NCI-H1694 (cell line): Measurements from ENCODE around the gene PPP1R7.
"Not testable (repeated sequence)": the region's sequence is repeated elsewhere in the genome, so short reads cannot be mapped to it uniquely, and the experiment has no call there.

Experiments
- DNase-seq: peaks from one replicate; lab custom pipeline; 2025; lab: John Stamatoyannopoulos, UW

PPP1R7 gene, protein sequence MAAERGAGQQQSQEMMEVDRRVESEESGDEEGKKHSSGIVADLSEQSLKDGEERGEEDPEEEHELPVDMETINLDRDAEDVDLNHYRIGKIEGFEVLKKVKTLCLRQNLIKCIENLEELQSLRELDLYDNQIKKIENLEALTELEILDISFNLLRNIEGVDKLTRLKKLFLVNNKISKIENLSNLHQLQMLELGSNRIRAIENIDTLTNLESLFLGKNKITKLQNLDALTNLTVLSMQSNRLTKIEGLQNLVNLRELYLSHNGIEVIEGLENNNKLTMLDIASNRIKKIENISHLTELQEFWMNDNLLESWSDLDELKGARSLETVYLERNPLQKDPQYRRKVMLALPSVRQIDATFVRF

GRCh38 chr2:241149925-241150659, at the start of gene PPP1R7:
Gene PPP1R7, plus strand, starts transcription at chr2:241150467. Its CDS starts 29 bp downstream, at chr2:241150496.
- DNase-seq, result peak; percentile 89

DNA sequence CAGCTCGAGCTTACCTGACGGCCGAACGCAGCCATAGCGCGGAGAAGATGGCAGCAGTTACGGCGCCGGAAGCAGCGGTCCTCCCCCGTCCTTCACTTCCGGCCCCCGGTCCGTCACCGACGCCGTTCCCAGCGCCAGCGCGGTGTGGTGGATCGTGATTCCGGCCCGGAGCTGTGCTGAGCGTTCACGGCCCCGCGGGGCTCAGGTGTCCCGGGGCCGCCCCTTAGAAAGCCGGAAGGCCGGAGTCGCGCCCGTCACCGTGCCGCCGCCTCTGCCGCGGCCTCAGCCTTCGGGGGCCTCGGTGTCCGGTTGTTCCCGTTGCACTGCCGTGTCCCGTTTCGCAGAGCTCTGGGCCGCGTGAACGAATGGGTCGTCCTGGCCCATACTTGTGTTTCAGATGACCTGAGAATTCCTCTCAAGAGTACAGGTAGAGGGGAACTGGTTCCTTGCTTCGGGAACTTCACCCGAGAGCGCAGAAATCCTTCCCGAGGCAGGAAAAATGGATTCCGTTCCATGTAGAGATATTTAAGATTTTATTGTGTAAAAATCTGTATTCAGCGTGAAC, 47.9 kb upstream of the PPP1R7 start, which contains the start of gene MTERF4:
TSS of gene MTERF4 (minus strand) at position 49 of the 565 bp plus-strand sequence. CDS start at position 35, 14 bp downstream.
- peak; percentile 61 for DNase-seq

DNA sequence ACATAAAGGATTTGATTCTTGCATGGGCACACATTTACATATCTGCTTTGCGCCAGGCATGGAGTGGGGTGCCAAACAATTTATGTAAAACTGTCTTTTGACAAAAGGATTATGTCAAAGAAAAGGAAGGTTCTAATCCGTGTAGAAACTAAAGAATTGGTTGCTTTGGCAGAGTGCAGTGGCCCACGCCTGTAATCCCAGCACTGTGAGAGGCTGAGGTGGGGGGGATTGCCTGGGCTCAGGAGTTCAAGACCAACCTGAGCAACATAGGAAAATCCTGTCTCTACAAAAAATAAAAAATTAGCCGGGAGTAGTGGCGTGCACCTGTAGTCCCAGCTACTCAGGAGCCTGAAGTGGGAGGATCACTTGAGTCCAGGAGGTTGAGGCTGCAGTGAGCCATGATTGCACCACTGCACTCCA, 47.1 kb upstream of the PPP1R7 start:
- DNase-seq, result no peak

DNA sequence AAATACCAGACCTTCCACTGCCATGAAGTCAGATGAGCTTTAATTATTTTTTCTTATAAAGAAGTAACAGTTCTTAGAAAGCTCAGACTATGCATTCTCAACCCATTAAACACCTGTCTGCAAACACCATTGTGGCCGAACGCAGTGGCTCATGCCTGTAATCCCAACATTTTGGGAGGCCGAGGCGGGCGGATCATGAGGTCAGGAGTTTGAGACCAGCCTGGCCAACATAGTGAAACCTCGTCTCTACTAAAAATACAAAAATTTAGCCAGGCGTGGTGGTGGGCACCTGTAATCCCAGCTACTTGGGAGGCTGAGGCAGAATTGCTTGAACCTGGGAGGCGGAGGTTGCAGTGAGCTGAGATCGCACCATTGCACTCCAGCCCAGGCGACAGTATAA, 45.7 kb upstream of the PPP1R7 start:
- DNase-seq, result not testable (repeated sequence)

GRCh38 chr2:241105641-241106040, 44.6 kb upstream of the PPP1R7 start:
- DNase-seq, result no peak

DNA sequence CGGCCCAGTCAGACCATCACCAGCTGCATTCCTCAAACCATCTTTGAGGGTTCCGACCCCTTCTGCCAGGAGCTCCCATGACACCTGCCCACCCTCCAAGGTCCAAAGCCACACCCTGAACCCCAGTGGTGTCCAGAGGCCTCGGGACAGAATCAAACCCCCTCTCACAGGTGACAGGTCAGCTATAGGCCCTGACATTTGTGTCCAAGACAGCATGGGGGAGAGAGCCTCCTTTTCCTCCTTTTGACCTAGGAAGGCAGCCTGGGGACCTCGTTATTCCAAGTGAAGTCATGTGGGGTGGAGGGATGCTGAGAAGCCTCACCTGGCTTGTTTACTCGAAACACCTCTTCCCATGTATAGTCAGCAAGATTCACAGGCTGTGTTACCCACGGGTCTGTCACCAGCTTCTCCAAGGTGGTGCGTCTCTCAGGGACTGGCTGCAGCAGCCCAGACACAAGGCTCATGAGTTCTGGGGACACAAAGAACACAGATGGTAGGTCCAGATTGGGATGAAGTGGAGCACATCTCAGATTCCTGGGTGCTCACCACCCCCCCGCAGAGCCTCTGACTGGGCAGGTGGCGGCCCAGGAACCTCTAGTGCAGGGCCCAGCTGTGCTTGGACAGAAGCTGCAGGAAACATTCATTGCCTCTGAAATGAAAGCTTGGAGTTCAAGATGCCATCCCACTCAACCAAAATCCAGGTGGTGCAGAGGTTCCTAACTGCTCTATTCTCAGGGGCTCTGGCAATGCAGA, 43.1 kb upstream of the PPP1R7 start:
- DNase-seq, result no peak

DNA sequence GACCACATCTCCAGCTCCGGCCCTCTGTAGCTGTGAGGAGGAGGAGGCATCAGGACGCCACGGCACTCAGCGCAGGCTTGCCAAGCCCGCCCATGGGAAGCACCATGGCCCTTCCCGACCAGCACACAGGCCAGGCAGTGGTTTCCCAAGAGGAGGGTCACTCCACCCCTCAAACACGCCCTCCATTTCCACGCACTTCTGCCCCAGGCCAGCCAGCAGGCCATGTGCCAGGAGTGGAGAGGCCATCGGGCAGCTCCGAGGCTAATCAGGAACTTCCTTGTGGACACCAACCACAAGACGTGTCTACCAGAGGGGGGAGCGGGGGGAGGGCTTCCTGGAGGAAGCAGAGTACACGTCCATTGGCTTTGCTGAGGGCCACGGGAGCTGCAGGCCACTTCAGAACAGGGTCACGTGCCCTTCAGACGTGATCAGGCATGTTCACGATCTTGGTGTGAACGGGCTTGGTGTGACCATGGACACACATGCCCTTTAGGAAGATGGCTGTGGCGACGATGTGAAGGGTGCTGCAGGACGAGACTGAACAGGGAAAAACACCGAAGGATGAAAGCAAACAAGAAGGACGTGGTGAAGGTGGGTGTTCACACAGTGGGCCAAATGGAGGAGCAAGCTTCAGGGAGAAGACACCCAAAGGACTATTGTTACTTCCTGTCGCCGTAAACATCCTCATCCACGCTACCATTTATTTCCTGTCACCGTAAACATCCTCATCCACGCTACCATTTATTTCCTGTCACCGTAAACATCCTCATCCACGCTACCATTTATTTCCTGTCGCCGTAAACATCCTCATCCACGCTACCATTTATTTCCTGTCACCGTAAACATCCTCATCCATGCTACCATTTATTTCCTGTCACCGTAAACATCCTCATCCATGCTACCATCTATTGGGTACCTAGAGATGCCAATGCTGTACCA, 41.7 kb upstream of the PPP1R7 start:
- no peak for DNase-seq

- DNase-seq, result no peak
Observed at GRCh38 chr2:241109210-241110088, 40.8 kb upstream of the PPP1R7 start.

DNA sequence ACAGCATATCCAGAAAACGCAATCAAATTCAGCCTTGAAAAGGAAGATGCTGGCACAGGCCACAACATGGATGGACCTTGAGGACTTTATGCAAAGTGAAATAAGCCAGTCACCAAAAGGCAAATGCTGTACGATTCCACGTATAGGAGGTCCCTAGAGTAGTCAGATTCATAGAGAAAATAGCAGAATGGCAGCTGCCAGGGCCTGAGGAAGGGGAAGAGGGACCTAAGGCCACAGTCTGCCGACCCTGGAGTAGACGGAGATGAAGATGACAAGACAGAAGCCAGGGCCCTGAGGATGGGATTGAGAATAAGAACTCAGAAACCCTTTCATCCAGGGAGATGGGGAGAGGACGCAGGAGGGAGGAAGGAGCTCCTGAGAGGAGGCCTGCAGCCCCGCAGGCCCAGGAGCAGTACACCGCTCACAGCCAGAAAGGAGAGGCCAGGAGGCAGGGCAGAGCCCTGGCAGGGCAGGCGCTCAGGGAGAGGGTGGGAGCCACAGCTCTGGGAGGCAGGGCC, 40.1 kb upstream of the PPP1R7 start:
- no peak for DNase-seq

DNA sequence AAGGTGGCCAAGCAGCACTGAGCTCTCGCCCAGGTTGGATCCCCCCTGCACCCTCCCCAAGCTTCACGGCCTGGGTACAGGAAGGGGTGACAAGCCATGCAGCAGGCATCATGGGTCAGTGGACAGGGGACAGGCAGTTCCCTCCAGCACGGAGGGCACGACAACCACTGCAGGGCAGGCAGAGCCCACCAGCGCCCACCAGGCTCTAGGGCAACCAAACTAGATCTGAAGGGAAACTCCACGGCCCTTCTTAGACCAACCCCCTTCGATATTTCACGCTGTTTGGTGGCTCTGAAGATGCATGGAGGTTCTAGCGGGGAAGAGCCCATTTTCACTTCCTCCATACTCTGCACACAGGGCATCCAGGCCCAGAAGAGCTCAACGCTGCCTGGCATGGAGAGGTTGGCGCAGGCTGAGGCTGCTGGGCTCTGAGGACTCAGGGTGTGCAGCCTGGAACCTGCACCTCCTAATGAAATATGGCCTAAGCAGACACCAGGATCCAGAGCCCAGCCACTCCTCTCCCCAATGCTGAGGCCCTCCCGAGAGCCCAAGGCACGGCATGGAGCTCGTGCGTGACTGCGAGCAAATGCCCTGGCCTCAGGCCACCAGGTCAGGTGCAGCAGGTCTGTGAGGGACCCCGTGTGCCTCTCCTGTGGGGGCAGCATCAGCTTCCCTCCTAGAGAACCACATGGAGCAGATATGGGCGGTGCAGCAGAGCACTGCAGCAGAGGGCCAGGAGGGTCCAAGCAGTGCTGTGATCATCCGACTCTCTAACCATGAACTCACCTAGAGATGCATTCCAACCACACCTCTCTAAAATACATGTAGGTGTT, 39.4 kb upstream of the PPP1R7 start:
- no peak for DNase-seq

- DNase-seq, result no peak
Observed at GRCh38 chr2:241111440-241111805, 38.8 kb upstream of the PPP1R7 start.

- DNase-seq, result no peak
Observed at GRCh38 chr2:241112046-241112445, 38.2 kb upstream of the PPP1R7 start.

GRCh38 chr2:241112592-241112991, 37.7 kb upstream of the PPP1R7 start:
- no peak for DNase-seq

GRCh38 chr2:241114836-241115235, 35.4 kb upstream of the PPP1R7 start:
- DNase-seq, result no peak

- DNase-seq, result no peak
Observed at GRCh38 chr2:241115361-241115760, 34.9 kb upstream of the PPP1R7 start.

DNA sequence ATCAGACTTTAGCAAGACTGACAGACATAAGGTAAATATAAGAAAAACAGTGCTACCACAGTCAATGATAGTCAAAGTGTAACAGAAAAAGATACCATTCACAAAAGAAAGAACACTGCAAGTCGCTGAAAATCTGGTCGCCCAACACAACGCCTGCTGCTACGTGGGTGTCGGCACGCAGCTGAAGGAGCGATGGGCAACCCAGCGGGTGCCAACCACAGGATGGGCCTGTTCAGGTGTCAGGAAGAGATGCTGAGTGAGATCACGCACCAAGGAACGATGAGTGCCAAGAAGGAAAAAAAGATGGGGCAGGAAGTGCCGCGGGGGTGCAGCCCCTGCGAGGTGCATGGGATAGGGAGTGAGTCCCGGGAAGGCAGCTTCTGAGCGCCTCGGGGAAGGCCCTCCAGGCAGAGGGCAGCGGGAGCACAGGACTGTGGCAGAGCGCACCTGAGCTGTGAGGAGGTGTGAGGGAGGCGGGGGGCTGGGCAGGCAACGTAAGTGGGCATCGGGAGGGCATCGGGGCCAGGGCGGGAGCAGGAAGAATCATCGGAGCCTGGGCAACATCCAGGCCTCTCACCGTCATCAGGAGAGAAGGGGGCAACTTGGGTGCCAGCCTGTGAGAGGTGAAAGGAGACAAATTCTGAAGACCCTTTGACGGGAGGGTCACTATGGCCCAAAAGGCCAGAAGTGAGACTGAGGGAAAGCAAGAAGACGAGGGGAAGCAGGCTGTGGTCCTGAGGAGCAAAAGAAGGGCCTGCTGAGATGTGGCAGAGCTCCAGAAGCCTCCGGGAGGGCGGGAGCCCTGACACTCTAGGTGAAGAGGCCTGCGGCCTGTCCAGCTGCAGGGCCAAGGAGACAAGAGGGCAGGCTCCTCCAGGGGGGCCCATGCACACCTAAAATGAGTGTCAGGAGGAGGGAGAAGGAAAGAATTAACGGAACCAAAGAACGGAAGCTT, 33.4 kb upstream of the PPP1R7 start:
- no peak for DNase-seq

- no peak for DNase-seq
Observed at GRCh38 chr2:241118737-241119505, 31.3 kb upstream of the PPP1R7 start.
